ENCODE data around the gene BORA.
A peak's percentile ranks its signal among the peaks of the same experiment; 100 is the strongest.
"Not testable (repeated sequence)": the region's sequence is repeated elsewhere in the genome, so short reads cannot be mapped to it uniquely, and the experiment has no call there.

BORA gene

GRCh38 chr13:72754111-72754510, 26.4 kb downstream of the BORA start:
- DNase-seq (ENCODE audit: insufficient read length, low spot score): no peak
- no peak for FAIRE-seq

GRCh38 chr13:72757792-72758535, 30.2 kb downstream of the BORA start:
- FAIRE-seq (peak; percentile 48), DNase-seq (ENCODE audit: insufficient read length, low spot score) (no peak)

More at GRCh38 chr13:72754111-72754510, 26.4 kb downstream of the BORA start:
- TF ChIP-seq POLR2AphosphoS5 (IDR thresholded peaks at IDR 0.05; ENCODE audit: low read depth, low read length) (no peak), POU2F2 (IDR thresholded peaks at IDR 0.05; ENCODE audit: low read depth, low read length) (no peak), SPI1 (IDR thresholded peaks at IDR 0.05; ENCODE audit: low read depth, low read length) (no peak), POLR2A (IDR thresholded peaks at IDR 0.05; ENCODE audit: low read depth, low read length) (no peak), PAX5 (IDR thresholded peaks at IDR 0.05; ENCODE audit: insufficient read depth, low read length, severe bottlenecking) (no peak), TAF1 (IDR thresholded peaks at IDR 0.05; ENCODE audit: low read depth, low read length) (no peak)

GRCh38 chr13:72760189-72760588, 32.5 kb downstream of the BORA start:
- FAIRE-seq (peak; percentile 5), DNase-seq (ENCODE audit: insufficient read length, low spot score) (no peak)
- TF ChIP-seq SPI1 (IDR thresholded peaks at IDR 0.05; ENCODE audit: low read depth, low read length): no peak
- TF ChIP-seq POLR2AphosphoS5 (IDR thresholded peaks at IDR 0.05; ENCODE audit: low read depth, low read length): no peak
- TF ChIP-seq PAX5 (IDR thresholded peaks at IDR 0.05; ENCODE audit: insufficient read depth, low read length, severe bottlenecking): no peak
- TF ChIP-seq POU2F2 (IDR thresholded peaks at IDR 0.05; ENCODE audit: low read depth, low read length): no peak
- no peak for TF ChIP-seq TAF1 (IDR thresholded peaks at IDR 0.05; ENCODE audit: low read depth, low read length)
- no peak for TF ChIP-seq POLR2A (IDR thresholded peaks at IDR 0.05; ENCODE audit: low read depth, low read length)

More at GRCh38 chr13:72757792-72758535, 30.2 kb downstream of the BORA start:
- no peak for TF ChIP-seq POLR2AphosphoS5 (IDR thresholded peaks at IDR 0.05; ENCODE audit: low read depth, low read length)
- TF ChIP-seq POLR2A (IDR thresholded peaks at IDR 0.05; ENCODE audit: low read depth, low read length): no peak
- TF ChIP-seq PAX5 (IDR thresholded peaks at IDR 0.05; ENCODE audit: insufficient read depth, low read length, severe bottlenecking): no peak
- TF ChIP-seq SPI1 (IDR thresholded peaks at IDR 0.05; ENCODE audit: low read depth, low read length): no peak
- no peak for TF ChIP-seq TAF1 (IDR thresholded peaks at IDR 0.05; ENCODE audit: low read depth, low read length)
- no peak for TF ChIP-seq POU2F2 (IDR thresholded peaks at IDR 0.05; ENCODE audit: low read depth, low read length)

- TF ChIP-seq POLR2A (IDR thresholded peaks at IDR 0.05; ENCODE audit: low read depth, low read length) (no peak), POU2F2 (IDR thresholded peaks at IDR 0.05; ENCODE audit: low read depth, low read length) (no peak), TAF1 (IDR thresholded peaks at IDR 0.05; ENCODE audit: low read depth, low read length) (no peak), SPI1 (IDR thresholded peaks at IDR 0.05; ENCODE audit: low read depth, low read length) (no peak), POLR2AphosphoS5 (IDR thresholded peaks at IDR 0.05; ENCODE audit: low read depth, low read length) (no peak)
- FAIRE-seq: no peak
- no peak for DNase-seq (ENCODE audit: insufficient read length, low spot score)
These were observed 35.7 kb downstream of the BORA start for GRCh38 chr13:72763411-72763810.

- FAIRE-seq (no peak), DNase-seq (ENCODE audit: insufficient read length, low spot score) (no peak)
These were observed 46.3 kb downstream of the BORA start for GRCh38 chr13:72774019-72774418.

GRCh38 chr13:72781451-72782439, 54.0 kb downstream of the BORA start, which contains the start of the genes DIS3 and PIBF1:
DIS3 (minus strand) TSS chr13:72781900; CDS start chr13:72781832, 68 bp downstream.
PIBF1 (plus strand) TSS chr13:72782133; CDS start chr13:72783470, 1,337 bp downstream.
- DNase-seq (ENCODE audit: insufficient read length, low spot score): peak; percentile 74
- peak; percentile 100 for FAIRE-seq
- peak; percentile 43; the same call in 1 of the 2 replicates for TF ChIP-seq POU2F2 (IDR thresholded peaks at IDR 0.05; ENCODE audit: low read depth, low read length)
- TF ChIP-seq PAX5 (IDR thresholded peaks at IDR 0.05; ENCODE audit: insufficient read depth, low read length, severe bottlenecking): no peak
- peak; percentile 95 for TF ChIP-seq POLR2A (IDR thresholded peaks at IDR 0.05; ENCODE audit: low read depth, low read length)
- TF ChIP-seq SPI1 (IDR thresholded peaks at IDR 0.05; ENCODE audit: low read depth, low read length): peak; percentile 46; the same call in 1 of the 2 replicates
- TF ChIP-seq POLR2AphosphoS5 (IDR thresholded peaks at IDR 0.05; ENCODE audit: low read depth, low read length): peak; percentile 90
- TF ChIP-seq TAF1 (IDR thresholded peaks at IDR 0.05; ENCODE audit: low read depth, low read length): peak; percentile 83; the same call in 1 of the 2 replicates

More at GRCh38 chr13:72774019-72774418, 46.3 kb downstream of the BORA start:
- TF ChIP-seq POU2F2 (IDR thresholded peaks at IDR 0.05; ENCODE audit: low read depth, low read length) (no peak), POLR2AphosphoS5 (IDR thresholded peaks at IDR 0.05; ENCODE audit: low read depth, low read length) (no peak), POLR2A (IDR thresholded peaks at IDR 0.05; ENCODE audit: low read depth, low read length) (no peak)

GRCh38 chr13:72782717-72783116, 55.0 kb downstream of the BORA start:
- TF ChIP-seq PAX5 (IDR thresholded peaks at IDR 0.05; ENCODE audit: insufficient read depth, low read length, severe bottlenecking): no peak
- no peak for TF ChIP-seq POLR2A (IDR thresholded peaks at IDR 0.05; ENCODE audit: low read depth, low read length)
- TF ChIP-seq SPI1 (IDR thresholded peaks at IDR 0.05; ENCODE audit: low read depth, low read length): no peak
- no peak for TF ChIP-seq POLR2AphosphoS5 (IDR thresholded peaks at IDR 0.05; ENCODE audit: low read depth, low read length)
- TF ChIP-seq TAF1 (IDR thresholded peaks at IDR 0.05; ENCODE audit: low read depth, low read length): no peak
- TF ChIP-seq POU2F2 (IDR thresholded peaks at IDR 0.05; ENCODE audit: low read depth, low read length): no peak
- FAIRE-seq: no peak
- no peak for DNase-seq (ENCODE audit: insufficient read length, low spot score)

GRCh38 chr13:72784679-72785078, 57.0 kb downstream of the BORA start:
- not testable (repeated sequence) for FAIRE-seq; DNase-seq (ENCODE audit: insufficient read length, low spot score)

- FAIRE-seq: peak; percentile 38
These were observed 61.1 kb downstream of the BORA start for GRCh38 chr13:72788831-72789230.

More at GRCh38 chr13:72788831-72789230, 61.1 kb downstream of the BORA start:
- DNase-seq (ENCODE audit: insufficient read length, low spot score): no peak
- TF ChIP-seq POLR2AphosphoS5 (IDR thresholded peaks at IDR 0.05; ENCODE audit: low read depth, low read length) (no peak), PAX5 (IDR thresholded peaks at IDR 0.05; ENCODE audit: insufficient read depth, low read length, severe bottlenecking) (no peak), TAF1 (IDR thresholded peaks at IDR 0.05; ENCODE audit: low read depth, low read length) (no peak), POU2F2 (IDR thresholded peaks at IDR 0.05; ENCODE audit: low read depth, low read length) (no peak), SPI1 (IDR thresholded peaks at IDR 0.05; ENCODE audit: low read depth, low read length) (no peak), POLR2A (IDR thresholded peaks at IDR 0.05; ENCODE audit: low read depth, low read length) (no peak)
